Lower lobe of right lung (tissue), 2 donors: ENCODE results near the gene RAD1. TPM values are rescaled to one million over a fixed set of nuclear protein-coding genes. Genes with fewer than 3 reads are reported as not detected.

Experiments
- ATAC-seq, 2 donors: fragments of 200-7000 bp; cut with Tn5 transposase; one replicate each; pipeline ENCODE4 v1.9.1; 2020 to 2022; ENCODE audit warnings: mild to moderate bottlenecking in 2 of 2, moderate library complexity in 2 of 2
- DNase-seq: peaks from one replicate; pipeline ENCODE4 v3.0.0-alpha.2; 2020
- H3K27ac ChIP-seq: fragments of 200-600 bp; one replicate; pipeline ENCODE4 v1.8.0; 2022
- H3K27me3 ChIP-seq: fragments of 200-600 bp; one replicate; pipeline ENCODE4 v1.8.0; 2022; ENCODE audit warnings: low read depth
- H3K36me3 ChIP-seq: fragments of 200-600 bp; one replicate; pipeline ENCODE4 v1.8.0; 2022; ENCODE audit warnings: mild to moderate bottlenecking
- H3K4me1 ChIP-seq: fragments of 200-600 bp; one replicate; pipeline ENCODE4 v1.8.0; 2022
- H3K4me3 ChIP-seq: fragments of 200-600 bp; one replicate; pipeline ENCODE4 v1.8.0; 2022; ENCODE audit warnings: mild to moderate bottlenecking
- H3K9me3 ChIP-seq: fragments of 200-600 bp; one replicate; pipeline ENCODE4 v1.8.0; 2022
- CTCF ChIP-seq: fragments of 200-600 bp; IDR thresholded peaks from one replicate; pipeline ENCODE4 v1.8.0; 2022; ENCODE audit warnings: antibody characterized with exemption, mild to moderate bottlenecking
- intact Hi-C: fragments of 100-400 bp; cut with DNase I; formaldehyde crosslinking; loops from one replicate; pipeline ENCODE4 v1.11.0; 2022
- total RNA-seq: library from RNA; stranded (reverse); fragmentation: NEBNext Ultra II Directional; extraction: Animal tissue kit (Norgen Biotek cat#: 25700); gene quantifications from one replicate; pipeline ENCODE4 v1.2.1, GENCODE V29; 2021
- donor health status: DM: no; HTN: yes; CAD: no; lungs with severe emphysema.

Gene RAD1
- total RNA-seq, 1 donor from 2014 or later: 25.6 TPM

GRCh38 chr5:34899066-34899465, 16.2 kb downstream of the RAD1 start:
- no peaks in the 10 kb centered on the region for H3K36me3 ChIP-seq
- intact Hi-C loops: no loop called here
- DNase-seq (no peak), ATAC-seq (no peak)
- no peaks in the 10 kb centered on the region for H3K9me3 ChIP-seq
- no peak for TF ChIP-seq CTCF
- H3K27ac ChIP-seq: no peak overlapping the region
- H3K4me1 ChIP-seq: no peaks in the 10 kb centered on the region
- no peak overlapping the region for H3K4me3 ChIP-seq
- no peaks in the 10 kb centered on the region for H3K27me3 ChIP-seq

GRCh38 chr5:34898258-34898895, 16.9 kb downstream of the RAD1 start:
- DNase-seq: no peak
- intact Hi-C loops: no loop called here
- peak; percentile 87 for TF ChIP-seq CTCF
- no peak overlapping the region for H3K4me3 ChIP-seq
- H3K27ac ChIP-seq: no peak overlapping the region
- H3K36me3 ChIP-seq: no peaks in the 10 kb centered on the region
- H3K4me1 ChIP-seq: no peaks in the 10 kb centered on the region
- H3K9me3 ChIP-seq: no peaks in the 10 kb centered on the region
- ATAC-seq: peak; percentile 80 to 93
- H3K27me3 ChIP-seq: no peaks in the 10 kb centered on the region

GRCh38 chr5:34897646-34898045, 17.7 kb downstream of the RAD1 start:
- Histone ChIP-seq H3K27me3 (no peaks in the 10 kb centered on the region), H3K27ac (no peak overlapping the region), H3K4me1 (no peaks in the 10 kb centered on the region), H3K4me3 (no peak overlapping the region), H3K9me3 (no peaks in the 10 kb centered on the region), H3K36me3 (no peaks in the 10 kb centered on the region)
- DNase-seq (no peak), ATAC-seq (no peak)
- intact Hi-C loops: no loop called here
- no peak for TF ChIP-seq CTCF

- Histone ChIP-seq H3K27ac (no peak overlapping the region), H3K36me3 (no peaks in the 10 kb centered on the region), H3K9me3 (no peaks in the 10 kb centered on the region), H3K4me3 (no peak overlapping the region), H3K27me3 (no peaks in the 10 kb centered on the region), H3K4me1 (no peaks in the 10 kb centered on the region)
- TF ChIP-seq CTCF: no peak
- intact Hi-C loops: no loop called here
- no peak for DNase-seq
- no peak for ATAC-seq
These were observed 19.5 kb downstream of the RAD1 start for GRCh38 chr5:34895641-34896419.

GRCh38 chr5:34894716-34895115, 20.6 kb downstream of the RAD1 start:
- Histone ChIP-seq H3K27ac (no peak overlapping the region), H3K4me1 (no peaks in the 10 kb centered on the region), H3K9me3 (no peaks in the 10 kb centered on the region), H3K36me3 (no peaks in the 10 kb centered on the region), H3K4me3 (no peak overlapping the region), H3K27me3 (no peaks in the 10 kb centered on the region)
- ATAC-seq (no peak), DNase-seq (no peak)
- TF ChIP-seq CTCF: no peak
- intact Hi-C loops: no loop called here
